H1 (cell line): ENCODE measurements around the gene MAPKAP1. TPM values are rescaled to one million over a fixed set of nuclear protein-coding genes. Genes with fewer than 3 reads are reported as not detected.

Experiments
- BCL11A ChIP-seq, 2 experiments: IDR thresholded peaks; one replicate each; pipeline ENCODE4 v1.6.1; 2011; ENCODE audit warnings: low read depth in 2 of 2, low read length in 2 of 2, mild to moderate bottlenecking in 2 of 2
- CHD7 ChIP-seq: fragments of 300-600 bp; sonication (generic); IDR thresholded peaks from 2 replicates; pipeline ENCODE4 v1.7.1; 2012; ENCODE audit warnings: low read length, moderate library complexity, mild to moderate bottlenecking, inconsistent platforms; ENCODE audit not compliant: insufficient replicate concordance
- CTBP2 ChIP-seq: IDR thresholded peaks from 2 replicates; pipeline ENCODE4 v1.7.0; 2011; ENCODE audit warnings: borderline replicate concordance, mild to moderate bottlenecking, moderate library complexity, mixed read lengths, low read length; ENCODE audit not compliant: insufficient read depth, insufficient read length
- E2F6 ChIP-seq: IDR thresholded peaks from 2 replicates; pipeline ENCODE4 v1.6.1; 2012; ENCODE audit warnings: inconsistent platforms
- JUND ChIP-seq: IDR thresholded peaks from 2 replicates; pipeline ENCODE4 v1.6.1; 2011; ENCODE audit warnings: mild to moderate bottlenecking, improper control_type of control experiment, low read length
- NANOG ChIP-seq: IDR thresholded peaks from 2 replicates; pipeline ENCODE4 v1.6.1; 2011; ENCODE audit warnings: low read length, low read depth, mild to moderate bottlenecking, inconsistent platforms; ENCODE audit not compliant: insufficient read depth, poor library complexity, severe bottlenecking
- POU5F1 ChIP-seq: IDR thresholded peaks from 2 replicates; pipeline ENCODE4 v1.6.1; 2011; ENCODE audit warnings: low read depth, mild to moderate bottlenecking, low read length, moderate library complexity
- SIN3A ChIP-seq, 2 experiments: IDR thresholded peaks in 1 of 2; conservative IDR thresholded peaks in 1 of 2; 2 replicates each; pipeline ENCODE4 v1.6.1; 2011 to 2012; ENCODE audit warnings: low read length in 2 of 2, improper control_type of control experiment in 1 of 2, low read depth in 1 of 2, mild to moderate bottlenecking in 1 of 2
- SP2 ChIP-seq: IDR thresholded peaks from 2 replicates; pipeline ENCODE4 v1.6.1; 2012; ENCODE audit warnings: mild to moderate bottlenecking, low read length, inconsistent platforms
- TAF1 ChIP-seq: IDR thresholded peaks from 2 replicates; pipeline ENCODE4 v1.6.1; 2011; ENCODE audit warnings: mild to moderate bottlenecking, low read depth, low read length
- YY1 ChIP-seq: IDR thresholded peaks from 2 replicates; pipeline ENCODE4 v1.6.1; 2011; ENCODE audit warnings: low read depth, mild to moderate bottlenecking, low read length
- polyA plus RNA-seq, 7 experiments: library from polyadenylated mRNA; depleted of rRNA in 3 of 7; stranded (reverse) in 5 of 7; unstranded in 2 of 7; fragments of >200 nt in 5 of 7; fragments of 200-250 nt in 2 of 7; gene quantifications; 1 replicate in 5 of 7; 2 replicates in 1 of 7; 4 replicates in 1 of 7; pipeline versions ENCODE4 v1.2.1 to v1.2.3, GENCODE V29; 2011 to 2013; ENCODE audit warnings: missing spikeins in 2 of 7, mixed read lengths in 2 of 7
- total RNA-seq: library from RNA; stranded (reverse); fragmentation: NEBNext Ultra II Directional; extraction: Animal tissue kit (Norgen Biotek cat#: 25700); gene quantifications from 2 replicates; pipeline ENCODE4 v1.2.1, GENCODE V29; 2021

Gene MAPKAP1
- total and polyA plus RNA-seq, 2 of the 8 experiments (the other 6 are each of a cell fraction or from before 2014, with no cell fraction given) = 79.2 to 140 TPM

- TF ChIP-seq CHD7 = no peak
- TF ChIP-seq SP2 = no peak
- TF ChIP-seq BCL11A (IDR thresholded peaks at IDR 0.05; ENCODE audit: low read depth in 2 of 2, low read length in 2 of 2) = no peak
- TF ChIP-seq CTBP2 = no peak
- TF ChIP-seq POU5F1 = peak; percentile 56; the same call in 1 of the 2 replicates
- no peak for TF ChIP-seq YY1
- TF ChIP-seq E2F6 = no peak
- no peak for TF ChIP-seq SIN3A (conservative IDR thresholded peaks at IDR 0.05 in 1 of 2, IDR thresholded peaks at IDR 0.05 in 1 of 2; ENCODE audit: low read depth in 1 of 2, low read length in 2 of 2)
- TF ChIP-seq NANOG = peak; percentile 46
- TF ChIP-seq JUND = no peak
- no peak for TF ChIP-seq TAF1
Observed at GRCh38 chr9:125755340-125755739, 48.3 kb upstream of the MAPKAP1 start (continued).
